ENCODE measurements around the gene ZNF462.
"Not testable (repeated sequence)": the region's sequence is repeated elsewhere in the genome, so short reads cannot be mapped to it uniquely, and the experiment has no call there.

- not testable (repeated sequence) for TF ChIP-seq CTCF (conservative IDR thresholded peaks at IDR 0.05; ENCODE audit: low read depth, low read length); POLR2A (IDR thresholded peaks at IDR 0.05; ENCODE audit: low read depth, low read length); CEBPB (IDR thresholded peaks at IDR 0.05; ENCODE audit: low read depth, low read length); SMC3 (IDR thresholded peaks at IDR 0.05; ENCODE audit: low read depth, low read length); MXI1 (IDR thresholded peaks at IDR 0.05; ENCODE audit: borderline replicate concordance, low read depth, low read length); FOS (IDR thresholded peaks at IDR 0.05; ENCODE audit: low read depth, low read length); MAFK (IDR thresholded peaks at IDR 0.05; ENCODE audit: low read depth, low read length); RCOR1 (IDR thresholded peaks at IDR 0.05; ENCODE audit: insufficient replicate concordance, low read length); USF2 (IDR thresholded peaks at IDR 0.05; ENCODE audit: low read depth, low read length); BHLHE40 (IDR thresholded peaks at IDR 0.05; ENCODE audit: low read depth, low read length); RFX5 (IDR thresholded peaks at IDR 0.05; ENCODE audit: low read depth, low read length)
- TF ChIP-seq, protein P1, sequence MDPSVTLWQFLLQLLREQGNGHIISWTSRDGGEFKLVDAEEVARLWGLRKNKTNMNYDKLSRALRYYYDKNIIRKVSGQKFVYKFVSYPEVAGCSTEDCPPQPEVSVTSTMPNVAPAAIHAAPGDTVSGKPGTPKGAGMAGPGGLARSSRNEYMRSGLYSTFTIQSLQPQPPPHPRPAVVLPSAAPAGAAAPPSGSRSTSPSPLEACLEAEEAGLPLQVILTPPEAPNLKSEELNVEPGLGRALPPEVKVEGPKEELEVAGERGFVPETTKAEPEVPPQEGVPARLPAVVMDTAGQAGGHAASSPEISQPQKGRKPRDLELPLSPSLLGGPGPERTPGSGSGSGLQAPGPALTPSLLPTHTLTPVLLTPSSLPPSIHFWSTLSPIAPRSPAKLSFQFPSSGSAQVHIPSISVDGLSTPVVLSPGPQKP (IDR thresholded peaks at IDR 0.05; ENCODE audit: borderline replicate concordance, low read depth, low read length) = not testable (repeated sequence)
These were observed 11.3 kb upstream of the ZNF462 start for GRCh38 chr9:106851640-106852039.
